H54 (cell line): Measurements from ENCODE around the gene PLPPR1.
A peak's percentile ranks its signal among the peaks of the same experiment; 100 is the strongest.

ENCODE experiments used
- DNase-seq: peaks from one replicate; pipeline ENCODE4 v3.0.0; 2011; ENCODE audit warnings: low spot score, mixed read lengths; ENCODE audit not compliant: insufficient read length
- FAIRE-seq: peaks from 3 replicates; lab custom pipeline; 2011; peaks lifted over from hg19 to GRCh38; lab: Jason Lieb, UNC
- POLR2A ChIP-seq: IDR thresholded peaks from 2 replicates; pipeline ENCODE4 v1.6.1; 2011; ENCODE audit warnings: low read depth, mild to moderate bottlenecking, low read length

Gene PLPPR1

GRCh38 chr9:101065930-101066329 is 37.4 kb downstream of the PLPPR1 start:
- no peak for TF ChIP-seq POLR2A
- DNase-seq (no peak), FAIRE-seq (no peak)

- TF ChIP-seq POLR2A = no peak
- FAIRE-seq (no peak), DNase-seq (no peak)
Measured at GRCh38 chr9:101068696-101069095, 40.2 kb downstream of the PLPPR1 start.

GRCh38 chr9:101072259-101072658 is 43.7 kb downstream of the PLPPR1 start:
- DNase-seq (no peak), FAIRE-seq (no peak)
- no peak for TF ChIP-seq POLR2A

- no peak for TF ChIP-seq POLR2A
- no peak for FAIRE-seq
- DNase-seq = no peak
Measured at GRCh38 chr9:101073122-101073521, 44.6 kb downstream of the PLPPR1 start.

- no peak for TF ChIP-seq POLR2A
- no peak for DNase-seq
- no peak for FAIRE-seq
Measured at GRCh38 chr9:101081641-101082040, 53.1 kb downstream of the PLPPR1 start.

- no peak for FAIRE-seq
- no peak for DNase-seq
- no peak for TF ChIP-seq POLR2A
Measured at GRCh38 chr9:101083448-101084202, 55.1 kb downstream of the PLPPR1 start.

- TF ChIP-seq POLR2A = no peak
- no peak for DNase-seq
- no peak for FAIRE-seq
Measured at GRCh38 chr9:101087426-101087825, 58.9 kb downstream of the PLPPR1 start.

- no peak for TF ChIP-seq POLR2A
- FAIRE-seq = no peak
- DNase-seq = no peak
Measured at GRCh38 chr9:101092922-101093321, 64.4 kb downstream of the PLPPR1 start.

GRCh38 chr9:101093620-101094019 is 65.1 kb downstream of the PLPPR1 start:
- FAIRE-seq = peak; percentile 93
- peak; percentile 19 for DNase-seq
- no peak for TF ChIP-seq POLR2A

GRCh38 chr9:101094686-101095085 is 66.2 kb downstream of the PLPPR1 start:
- no peak for TF ChIP-seq POLR2A
- no peak for FAIRE-seq
- DNase-seq = no peak

GRCh38 chr9:101097210-101097609 is 68.7 kb downstream of the PLPPR1 start:
- FAIRE-seq (no peak), DNase-seq (no peak)
- no peak for TF ChIP-seq POLR2A

GRCh38 chr9:101098392-101098791 is 69.9 kb downstream of the PLPPR1 start:
- no peak for TF ChIP-seq POLR2A
- no peak for FAIRE-seq
- no peak for DNase-seq

- no peak for TF ChIP-seq POLR2A
- DNase-seq (no peak), FAIRE-seq (no peak)
Measured at GRCh38 chr9:101114317-101114716, 85.8 kb downstream of the PLPPR1 start.

GRCh38 chr9:101115102-101115501 is 86.6 kb downstream of the PLPPR1 start:
- no peak for DNase-seq
- TF ChIP-seq POLR2A = no peak
- FAIRE-seq = no peak

- no peak for FAIRE-seq
- no peak for DNase-seq
Measured at GRCh38 chr9:101117161-101117560, 88.6 kb downstream of the PLPPR1 start.

GRCh38 chr9:101119206-101119819 is 90.8 kb downstream of the PLPPR1 start:
- DNase-seq (peak; percentile 32), FAIRE-seq (peak; percentile 86)
- no peak for TF ChIP-seq POLR2A

More at GRCh38 chr9:101117161-101117560, 88.6 kb downstream of the PLPPR1 start:
- TF ChIP-seq POLR2A = no peak
